ENCODE data around the gene PMPCB.

PMPCB gene

DNA sequence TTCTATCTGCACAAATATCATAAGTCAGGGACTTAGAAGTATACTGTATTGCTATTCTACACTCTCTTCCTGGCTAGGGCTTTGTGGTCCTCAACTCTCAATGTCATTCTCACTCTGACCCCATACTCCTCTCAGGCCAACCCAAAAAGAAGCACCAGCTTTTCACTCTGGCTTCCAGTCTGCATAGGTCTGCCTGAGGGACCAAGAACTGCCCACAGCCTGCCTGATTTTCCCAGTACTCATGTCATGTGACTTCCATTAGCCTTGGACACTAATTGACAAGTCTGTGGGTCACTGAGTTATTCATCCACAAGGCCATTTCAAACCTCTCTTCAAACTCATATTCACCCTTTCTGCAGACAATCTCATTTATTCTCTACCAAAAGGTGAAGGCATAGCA is 19.8 kb downstream of the PMPCB start:
- no peak for DNase-seq (ENCODE audit: low read depth in 2 of 3, low spot score in 2 of 3)

- no peak for DNase-seq (ENCODE audit: low read depth in 2 of 3, low spot score in 2 of 3)
Observed at GRCh38 chr7:103325744-103326143, 28.5 kb downstream of the PMPCB start.

GRCh38 chr7:103336761-103337160 is 39.5 kb downstream of the PMPCB start:
- no peak for DNase-seq (ENCODE audit: low read depth in 2 of 3, low spot score in 2 of 3)

- DNase-seq (ENCODE audit: low read depth in 2 of 3, low spot score in 2 of 3), result no peak
Observed at GRCh38 chr7:103338864-103339263, 41.6 kb downstream of the PMPCB start.

- no peak for DNase-seq (ENCODE audit: low read depth in 2 of 3, low spot score in 2 of 3)
Observed at GRCh38 chr7:103341466-103341865, 44.2 kb downstream of the PMPCB start.

DNA sequence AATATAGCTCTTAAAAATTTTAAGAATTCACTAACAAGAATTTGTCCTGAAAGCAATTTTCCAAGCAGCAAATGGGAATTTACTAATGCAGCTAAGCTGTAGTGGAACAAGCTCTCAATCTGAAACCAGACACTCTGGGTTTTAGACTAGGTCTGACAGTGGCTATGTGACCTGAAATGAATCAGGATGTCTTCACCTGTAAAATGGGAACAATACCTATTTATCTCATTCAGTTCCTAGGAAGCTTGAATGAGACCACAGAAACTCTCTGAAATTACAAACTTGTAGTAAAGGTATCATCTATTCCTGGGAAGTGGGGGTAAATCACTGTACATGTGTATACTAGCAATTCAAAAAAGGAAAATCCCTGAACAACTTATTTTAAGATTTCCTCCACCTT is 46.1 kb downstream of the PMPCB start:
- no peak for DNase-seq (ENCODE audit: low read depth in 2 of 3, low spot score in 2 of 3)

- DNase-seq (ENCODE audit: low read depth in 2 of 3, low spot score in 2 of 3), result peak; percentile 6 to 23 (median 16)
Observed at GRCh38 chr7:103343758-103344452, 46.7 kb downstream of the PMPCB start.

- peak; percentile 47 to 68 (median 55) for DNase-seq (ENCODE audit: low read depth in 2 of 3, low spot score in 2 of 3)
Observed at GRCh38 chr7:103344453-103345149, 47.4 kb downstream of the PMPCB start, which contains the start of gene DNAJC2. Gene DNAJC2 (minus strand): TSS chr7:103344767. CDS start chr7:103344622, 145 bp downstream.

- DNase-seq (ENCODE audit: low read depth in 2 of 3, low spot score in 2 of 3), result no peak
Observed at GRCh38 chr7:103346396-103346795, 49.2 kb downstream of the PMPCB start.

DNA sequence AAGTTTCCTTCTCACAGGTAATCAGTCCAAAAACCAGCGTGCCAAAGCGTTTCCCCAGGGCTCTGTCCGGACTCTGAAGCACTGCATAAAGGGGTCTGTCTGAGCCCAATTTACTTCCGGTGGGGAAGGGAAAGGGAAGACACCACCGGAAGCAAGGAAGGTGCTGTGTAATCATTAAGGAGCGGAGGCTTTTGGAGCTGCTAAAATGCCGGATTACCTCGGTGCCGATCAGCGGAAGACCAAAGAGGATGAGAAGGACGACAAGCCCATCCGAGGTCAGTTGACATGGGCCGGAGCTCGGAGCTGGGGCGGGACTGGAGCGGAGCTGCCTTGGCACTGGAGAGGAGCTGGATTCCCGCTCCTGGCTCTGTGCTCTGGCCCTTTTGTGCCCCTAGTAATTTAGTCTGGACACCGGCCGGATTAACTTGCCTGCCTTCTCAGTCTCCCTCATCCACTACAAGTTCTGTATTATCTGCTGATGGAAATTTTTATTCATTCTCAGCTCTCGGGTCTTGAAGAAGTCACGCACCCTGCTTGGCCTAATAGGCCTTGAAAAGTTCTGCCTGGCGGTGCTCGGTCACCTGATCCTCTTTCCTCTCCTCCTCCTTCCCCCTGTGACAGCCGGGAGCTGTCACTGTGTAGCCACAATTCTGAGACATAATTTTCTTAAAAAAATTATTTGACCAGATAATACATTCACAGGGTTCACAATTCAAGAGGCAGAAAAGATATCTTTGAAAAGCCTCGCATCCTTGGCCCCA is 50.5 kb downstream of the PMPCB start, which contains the start of gene PSMC2:
PSMC2 (plus strand) TSS at position 137 of the 761 bp plus-strand sequence; CDS start at position 206, 69 bp downstream.
- DNase-seq (ENCODE audit: low read depth in 2 of 3, low spot score in 2 of 3), result peak; percentile 44 to 56 (median 44)

DNA sequence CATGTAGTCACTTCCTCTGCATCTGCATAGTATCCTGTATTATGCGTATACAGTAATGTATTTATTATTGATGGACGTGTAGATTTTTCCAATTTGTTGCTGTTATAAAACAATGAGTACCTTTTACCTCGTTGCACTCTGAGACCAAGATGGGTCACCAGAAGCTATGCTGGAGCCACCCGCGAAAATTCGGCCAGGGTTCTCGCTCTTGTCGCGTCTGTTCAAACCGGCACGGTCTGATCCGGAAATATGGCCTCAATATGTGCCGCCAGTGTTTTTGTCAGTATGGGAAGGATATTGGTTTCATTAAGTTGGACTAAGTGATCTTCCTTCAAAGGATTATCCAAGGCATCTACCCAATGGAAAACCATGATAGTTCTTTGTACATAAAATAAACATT is 51.2 kb downstream of the PMPCB start:
- DNase-seq (ENCODE audit: low read depth in 2 of 3, low spot score in 2 of 3), result no peak

- no peak for DNase-seq (ENCODE audit: low read depth in 2 of 3, low spot score in 2 of 3)
Observed at GRCh38 chr7:103348959-103349358, 51.7 kb downstream of the PMPCB start.

DNA sequence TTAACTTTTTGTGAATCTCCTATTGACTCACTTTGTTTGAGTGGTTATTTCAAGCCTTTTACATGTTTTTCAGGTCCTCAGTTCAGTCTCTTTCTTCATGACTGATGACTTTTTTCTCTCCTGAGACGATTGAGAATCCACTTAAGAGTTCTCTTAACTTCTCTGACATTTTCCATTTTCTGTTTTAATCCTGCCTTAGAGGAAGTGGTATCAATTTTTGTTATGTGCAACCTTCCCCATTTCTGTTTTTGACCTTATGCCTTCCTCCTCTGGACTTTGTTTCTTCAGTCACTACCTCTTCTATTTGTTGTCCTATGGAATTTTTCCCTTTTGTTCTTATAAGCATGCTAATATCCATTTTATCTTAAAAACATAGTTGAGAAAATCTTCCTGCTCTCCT is 52.6 kb downstream of the PMPCB start:
- DNase-seq (ENCODE audit: low read depth in 2 of 3, low spot score in 2 of 3), result no peak
